ENCODE results near the gene ZNF652.
"Not testable (repeated sequence)": the region's sequence is repeated elsewhere in the genome, so short reads cannot be mapped to it uniquely, and the experiment has no call there.

The ZNF652 gene

GRCh38 chr17:49297141-49297540, 64.9 kb downstream of the ZNF652 start:
- no peak for DNase-seq
- TF ChIP-seq GATA1 (IDR thresholded peaks at IDR 0.05; ENCODE audit: low read depth, low read length), result no peak
- no peak for TF ChIP-seq POLR2A (IDR thresholded peaks at IDR 0.05; ENCODE audit: low read length)

- DNase-seq, result peak; percentile 58 to 63
- TF ChIP-seq GATA1 (IDR thresholded peaks at IDR 0.05; ENCODE audit: low read depth, low read length), result no peak
- TF ChIP-seq POLR2A (IDR thresholded peaks at IDR 0.05; ENCODE audit: low read length), result no peak
These were observed 67.9 kb downstream of the ZNF652 start for GRCh38 chr17:49294122-49294521.

GRCh38 chr17:49292901-49293300, 69.1 kb downstream of the ZNF652 start:
- TF ChIP-seq POLR2A (IDR thresholded peaks at IDR 0.05; ENCODE audit: low read length) (no peak), GATA1 (IDR thresholded peaks at IDR 0.05; ENCODE audit: low read depth, low read length) (no peak)
- peak in 1 of 2 experiments; percentile 44 for DNase-seq

GRCh38 chr17:49291929-49292328, 70.1 kb downstream of the ZNF652 start:
- no peak for TF ChIP-seq GATA1 (IDR thresholded peaks at IDR 0.05; ENCODE audit: low read depth, low read length)
- no peak for TF ChIP-seq POLR2A (IDR thresholded peaks at IDR 0.05; ENCODE audit: low read length)

GRCh38 chr17:49290690-49291359, 71.2 kb downstream of the ZNF652 start:
- peak; percentile 55 to 80 for DNase-seq
- TF ChIP-seq POLR2A (IDR thresholded peaks at IDR 0.05; ENCODE audit: low read length), result no peak
- TF ChIP-seq GATA1 (IDR thresholded peaks at IDR 0.05; ENCODE audit: low read depth, low read length), result no peak

More at GRCh38 chr17:49291929-49292328, 70.1 kb downstream of the ZNF652 start:
- no peak for DNase-seq

GRCh38 chr17:49288388-49288787, 73.7 kb downstream of the ZNF652 start:
- TF ChIP-seq GATA1 (IDR thresholded peaks at IDR 0.05; ENCODE audit: low read depth, low read length), result no peak
- DNase-seq, result no peak

- TF ChIP-seq POLR2A (IDR thresholded peaks at IDR 0.05; ENCODE audit: low read length) (no peak), GATA1 (IDR thresholded peaks at IDR 0.05; ENCODE audit: low read depth, low read length) (no peak)
- no peak for DNase-seq
These were observed 74.6 kb downstream of the ZNF652 start for GRCh38 chr17:49287481-49287880.

- DNase-seq, result not testable (repeated sequence)
These were observed 75.6 kb downstream of the ZNF652 start for GRCh38 chr17:49286261-49286973.

GRCh38 chr17:49285716-49286115, 76.3 kb downstream of the ZNF652 start:
- TF ChIP-seq POLR2A (IDR thresholded peaks at IDR 0.05; ENCODE audit: low read length) (no peak), GATA1 (IDR thresholded peaks at IDR 0.05; ENCODE audit: low read depth, low read length) (no peak)

GRCh38 chr17:49280918-49281317, 81.1 kb downstream of the ZNF652 start:
- TF ChIP-seq POLR2A (IDR thresholded peaks at IDR 0.05; ENCODE audit: low read length), result no peak
- TF ChIP-seq GATA1 (IDR thresholded peaks at IDR 0.05; ENCODE audit: low read depth, low read length), result no peak
- DNase-seq, result no peak

More at GRCh38 chr17:49285716-49286115, 76.3 kb downstream of the ZNF652 start:
- DNase-seq, result no peak

GRCh38 chr17:49280061-49280460, 82.0 kb downstream of the ZNF652 start:
- no peak for TF ChIP-seq POLR2A (IDR thresholded peaks at IDR 0.05; ENCODE audit: low read length)
- TF ChIP-seq GATA1 (IDR thresholded peaks at IDR 0.05; ENCODE audit: low read depth, low read length), result no peak
- DNase-seq, result no peak

GRCh38 chr17:49279263-49280015, 82.6 kb downstream of the ZNF652 start:
- not testable (repeated sequence) for DNase-seq

- DNase-seq, result no peak
- TF ChIP-seq GATA1 (IDR thresholded peaks at IDR 0.05; ENCODE audit: low read depth, low read length) (no peak), POLR2A (IDR thresholded peaks at IDR 0.05; ENCODE audit: low read length) (no peak)
These were observed 84.0 kb downstream of the ZNF652 start for GRCh38 chr17:49278076-49278475.

- no peak for DNase-seq
- TF ChIP-seq GATA1 (IDR thresholded peaks at IDR 0.05; ENCODE audit: low read depth, low read length) (no peak), POLR2A (IDR thresholded peaks at IDR 0.05; ENCODE audit: low read length) (no peak)
These were observed 84.4 kb downstream of the ZNF652 start for GRCh38 chr17:49277638-49278037.

- not testable (repeated sequence) for DNase-seq
These were observed 86.1 kb downstream of the ZNF652 start for GRCh38 chr17:49275981-49276380.
